Forelimb muscle (tissue), 1 donor: Measurements from ENCODE around the gene KCNQ1. TPM values are rescaled to one million over a fixed set of nuclear protein-coding genes. Genes with fewer than 3 reads are reported as not detected.
"Not testable (repeated sequence)": the region's sequence is repeated elsewhere in the genome, so short reads cannot be mapped to it uniquely, and the experiment has no call there.

Source experiments
- DNase-seq: peaks from one replicate; pipeline ENCODE4 v3.0.0-alpha.2; 2013; ENCODE audit warnings: low read depth
- polyA plus RNA-seq: library from polyadenylated mRNA; unstranded; fragments of 120-200 nt; gene quantifications from one replicate; pipeline ENCODE4 v1.2.1, GENCODE V29; 2013; ENCODE audit not compliant: insufficient read length

Gene KCNQ1
- polyA plus RNA-seq, 1 donor: 2.1 TPM

GRCh38 chr11:2472428-2473186, 27.8 kb downstream of the KCNQ1 start:
- DNase-seq: no peak

DNA sequence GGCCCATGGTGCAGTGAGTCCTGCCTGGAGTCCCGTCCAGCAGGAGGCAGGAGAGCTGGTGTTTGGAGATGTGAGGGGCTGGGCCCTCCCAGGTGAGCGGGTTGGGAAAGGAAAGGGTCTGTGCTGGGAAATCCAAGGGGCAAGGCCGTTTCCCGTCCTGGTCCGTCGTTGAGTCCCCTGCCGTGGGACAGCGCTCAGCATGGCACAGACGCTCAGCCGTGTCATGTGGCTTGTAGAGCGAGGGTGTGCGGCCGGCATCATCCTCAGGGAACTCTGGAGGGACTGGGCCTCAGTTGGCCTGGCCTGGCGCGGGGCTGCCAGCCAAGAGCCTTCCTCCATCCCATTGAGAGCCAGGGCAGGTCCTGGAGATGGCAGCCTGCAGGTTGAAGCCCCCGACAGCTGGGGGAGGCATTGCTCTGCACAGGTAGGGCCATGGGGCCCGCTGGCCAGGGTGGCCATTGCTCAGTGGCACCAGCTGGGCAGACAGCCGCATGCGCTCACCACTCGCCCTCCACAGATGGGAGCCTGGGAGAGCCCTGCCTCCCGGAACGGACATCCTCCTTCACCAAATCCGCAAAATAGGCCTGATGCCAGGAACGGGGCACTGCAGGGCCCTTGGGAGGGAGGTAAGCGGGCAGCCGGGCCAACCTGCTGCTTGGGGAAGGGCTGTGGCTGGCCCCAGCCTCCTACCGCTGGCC, 28.7 kb downstream of the KCNQ1 start:
- no peak for DNase-seq

GRCh38 chr11:2474059-2474901, 29.5 kb downstream of the KCNQ1 start:
- no peak for DNase-seq

DNA sequence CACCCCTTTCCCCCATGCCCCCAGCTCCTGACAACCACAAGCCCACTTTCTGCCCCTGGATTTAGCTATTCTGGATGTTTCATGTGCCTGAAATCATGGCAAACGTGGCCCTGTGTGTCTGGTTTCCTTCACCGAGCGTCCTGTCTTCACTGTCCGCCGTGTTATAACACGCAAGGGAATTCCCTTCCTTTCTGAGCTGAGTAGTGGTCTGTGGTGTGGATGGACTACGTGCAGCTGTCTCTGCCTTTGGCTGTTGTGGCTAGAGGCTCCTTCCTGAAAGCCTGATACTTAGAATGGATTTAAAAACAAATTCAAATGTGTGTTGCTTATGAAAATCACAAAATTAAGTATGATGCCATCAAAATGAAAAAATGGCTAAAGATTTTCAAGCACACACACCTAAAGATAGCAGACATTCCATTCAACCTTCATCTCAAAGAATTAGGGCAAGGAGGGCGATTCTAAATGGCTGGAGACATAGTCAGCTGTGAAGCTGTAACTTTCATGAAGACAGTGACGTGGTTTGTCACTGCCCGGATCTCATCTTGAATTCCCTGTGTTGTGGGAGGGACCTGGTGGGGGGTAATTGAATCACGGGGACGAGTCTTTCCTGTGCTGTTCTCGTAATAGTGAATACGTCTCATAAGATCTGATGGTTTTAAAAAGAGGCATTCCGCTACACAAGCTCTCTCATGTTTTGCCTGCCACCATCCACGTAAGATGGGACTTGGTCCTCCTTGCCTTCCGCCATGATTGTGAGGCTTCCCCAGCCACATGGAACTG, 30.5 kb downstream of the KCNQ1 start:
- no peak for DNase-seq

DNA sequence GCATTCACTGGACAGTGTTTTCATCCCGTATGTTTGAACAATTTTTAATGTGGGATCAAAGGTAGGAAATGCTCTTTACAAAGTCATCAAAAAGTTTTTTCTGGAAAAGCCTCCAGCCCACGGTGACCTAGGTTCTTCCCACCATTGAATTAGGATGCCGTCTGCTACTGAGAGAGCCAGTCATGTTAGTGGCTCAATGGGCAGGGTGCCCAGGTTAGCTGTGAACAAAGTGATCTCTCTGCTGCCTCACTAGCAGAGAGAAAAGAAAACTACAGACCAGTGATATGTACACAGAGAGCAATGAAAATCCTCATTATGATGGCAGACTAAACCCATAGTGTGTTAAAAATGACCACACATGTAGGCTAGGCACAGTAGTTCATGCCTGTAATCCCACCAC, 32.4 kb downstream of the KCNQ1 start:
- DNase-seq: no peak

DNA sequence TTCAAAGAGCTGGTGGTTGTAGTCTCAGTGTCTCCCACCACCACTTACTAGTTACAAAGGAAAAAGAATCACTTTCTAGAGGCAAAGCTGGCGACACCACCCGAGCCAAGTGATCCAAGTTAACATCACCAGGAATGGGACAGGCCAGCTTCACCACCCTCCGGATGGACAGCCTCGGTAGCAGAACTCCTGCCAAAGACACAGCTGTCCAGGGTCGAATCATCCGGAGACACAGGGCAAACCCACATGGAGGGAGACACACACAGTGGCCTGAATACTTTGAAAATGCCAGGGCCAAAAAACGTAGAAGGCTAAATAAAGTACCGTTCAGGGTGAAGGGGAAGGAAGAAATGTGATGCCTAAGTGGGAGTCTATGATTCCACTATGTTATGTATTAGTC, 33.1 kb downstream of the KCNQ1 start:
- DNase-seq: no peak

DNA sequence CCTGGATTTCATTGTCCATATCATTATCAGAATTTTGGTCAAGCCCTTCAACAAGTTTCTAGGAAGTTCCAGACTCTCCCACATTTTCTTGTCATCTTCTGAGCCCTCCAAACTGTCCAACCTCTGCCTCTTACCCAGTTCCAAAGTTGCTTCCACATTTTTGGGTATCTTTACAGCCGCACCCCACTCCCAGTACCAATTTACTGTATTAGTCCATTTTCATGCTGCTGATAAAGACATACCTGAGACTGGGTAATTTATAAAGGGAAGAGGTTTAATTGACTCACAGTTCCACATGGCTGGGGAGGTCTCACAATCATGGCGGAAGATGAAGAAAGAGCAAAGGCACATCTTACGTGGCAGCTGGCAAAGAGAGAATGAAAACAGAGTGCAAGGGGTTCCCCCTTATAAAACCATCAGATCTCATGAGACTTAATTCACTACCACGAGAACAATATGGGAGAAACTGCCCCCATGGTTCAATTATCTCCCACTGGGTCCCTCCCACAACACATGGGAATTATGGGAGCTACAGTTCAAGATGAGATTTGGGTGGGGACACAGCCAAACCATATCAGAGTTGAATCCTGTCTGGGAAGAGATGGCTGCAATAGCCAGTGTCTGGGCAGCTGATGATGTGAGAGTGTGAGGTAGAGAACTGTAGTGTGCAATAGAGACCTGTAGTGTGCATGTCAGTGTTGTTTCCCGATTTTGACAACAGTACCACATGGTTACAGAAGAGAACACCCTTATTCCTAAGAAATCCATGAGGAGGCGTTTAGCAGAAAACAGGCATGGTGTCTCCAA, 35.5 kb downstream of the KCNQ1 start:
- not testable (repeated sequence) for DNase-seq

- DNase-seq: no peak
These were observed 36.0 kb downstream of the KCNQ1 start for GRCh38 chr11:2480874-2481220.

DNA sequence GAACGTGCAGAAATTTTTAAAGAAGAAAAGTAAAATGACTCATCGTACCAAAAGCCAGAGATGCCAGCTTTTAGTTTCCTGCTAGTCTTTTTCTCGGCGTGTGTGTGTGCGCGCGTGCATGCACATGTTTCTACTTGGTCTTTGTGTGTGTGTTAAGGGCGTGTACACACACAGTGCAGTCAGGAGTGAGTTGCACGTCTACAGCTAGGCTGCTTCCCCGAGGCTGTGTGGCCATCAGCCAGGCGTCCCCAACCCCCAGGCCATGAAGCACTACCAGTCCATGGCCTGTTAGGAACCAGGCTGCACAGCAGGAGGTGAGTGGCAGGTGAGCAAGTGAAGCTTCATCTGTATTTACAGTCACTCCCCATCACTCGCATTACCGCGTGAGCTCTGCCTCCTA, 36.4 kb downstream of the KCNQ1 start:
- DNase-seq: no peak

GRCh38 chr11:2482204-2482603, 37.4 kb downstream of the KCNQ1 start:
- no peak for DNase-seq

DNA sequence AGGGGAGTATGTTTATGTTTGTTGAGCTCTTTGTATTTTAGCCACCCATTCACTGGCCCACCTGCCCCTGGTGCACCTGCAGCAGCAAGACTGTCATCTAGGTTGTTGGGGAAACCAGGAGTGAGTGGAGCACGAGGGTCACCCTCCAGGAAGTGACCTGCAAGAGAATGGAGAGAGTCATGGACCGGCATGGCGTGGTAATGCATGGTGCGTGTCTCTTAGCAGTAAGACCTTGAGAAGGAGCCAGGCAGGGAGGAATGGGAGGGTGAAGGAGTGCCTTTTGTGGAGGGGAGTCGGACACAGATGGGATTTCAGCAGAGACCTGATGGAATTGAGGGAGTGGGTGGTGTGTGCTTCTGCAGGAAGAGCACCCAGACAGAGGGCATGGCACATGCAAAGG, 37.9 kb downstream of the KCNQ1 start:
- no peak for DNase-seq

DNA sequence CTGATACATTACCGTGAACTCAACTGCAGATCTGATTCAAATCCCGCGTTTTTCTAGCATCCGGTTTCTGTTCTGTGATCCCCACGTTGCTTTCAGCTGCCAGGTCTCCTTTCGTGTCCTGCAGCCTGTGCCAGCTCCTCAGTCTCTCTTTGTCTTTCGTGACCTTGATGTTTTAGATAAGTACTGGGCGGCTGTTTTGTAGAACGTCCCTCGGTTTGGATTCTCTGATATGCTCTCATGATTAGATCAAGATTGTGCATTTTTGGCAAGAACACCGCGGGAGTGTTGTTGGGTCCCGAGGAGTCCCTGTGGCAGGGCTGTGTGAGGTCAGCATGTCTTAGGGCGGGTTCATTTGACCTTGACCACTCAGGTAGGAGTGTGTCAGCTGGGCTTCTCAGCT, 38.6 kb downstream of the KCNQ1 start:
- no peak for DNase-seq

DNA sequence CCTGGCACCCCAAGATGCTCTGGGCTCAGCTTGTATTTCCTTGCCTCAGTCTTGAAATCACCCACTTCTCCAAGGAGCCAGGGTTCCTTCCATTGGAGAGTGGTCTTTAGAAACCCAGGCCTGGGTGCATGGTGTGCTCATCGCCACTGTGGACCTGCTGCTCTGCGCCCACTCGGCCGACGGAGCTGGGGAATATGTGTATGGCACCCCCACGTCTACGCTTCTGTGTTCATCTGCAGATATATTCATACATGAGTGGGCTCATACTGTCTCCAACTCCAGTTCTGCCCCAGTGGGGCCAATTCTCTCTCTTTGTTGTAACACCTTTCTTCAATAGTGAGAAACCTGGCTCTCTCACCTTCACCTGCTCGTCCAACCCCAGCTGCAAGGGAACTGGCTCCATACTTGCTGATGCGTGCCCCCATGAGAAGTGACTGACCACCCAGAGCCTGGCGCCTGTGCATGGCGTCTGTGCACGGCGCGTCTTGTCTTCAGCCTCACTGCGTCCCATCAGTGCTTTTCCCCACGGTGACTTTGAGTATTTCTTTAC, 39.8 kb downstream of the KCNQ1 start:
- no peak for DNase-seq

GRCh38 chr11:2488004-2488403, 43.2 kb downstream of the KCNQ1 start:
- no peak for DNase-seq

- no peak for DNase-seq
These were observed 44.3 kb downstream of the KCNQ1 start for GRCh38 chr11:2489083-2489482.

DNA sequence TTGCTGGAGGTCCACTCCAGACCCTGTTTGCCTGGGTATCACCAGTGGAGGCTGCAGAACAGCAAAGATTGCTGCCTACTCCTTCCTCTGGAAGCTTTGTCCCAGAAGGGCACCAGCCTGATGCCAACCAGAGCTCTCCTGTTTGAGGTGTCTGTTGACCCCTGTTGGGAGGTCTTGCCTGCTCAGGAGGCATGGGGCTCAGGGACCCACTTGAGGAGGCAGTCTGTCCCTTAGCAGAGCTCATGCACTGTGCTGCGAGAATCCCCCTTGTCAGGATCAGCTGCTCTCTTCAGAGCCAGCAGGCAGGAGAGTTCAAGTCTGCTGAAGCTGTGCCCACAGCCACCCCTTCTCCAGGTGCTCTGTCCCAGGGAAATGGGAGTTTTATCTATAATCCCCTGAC, 53.1 kb downstream of the KCNQ1 start:
- DNase-seq: not testable (repeated sequence)

DNA sequence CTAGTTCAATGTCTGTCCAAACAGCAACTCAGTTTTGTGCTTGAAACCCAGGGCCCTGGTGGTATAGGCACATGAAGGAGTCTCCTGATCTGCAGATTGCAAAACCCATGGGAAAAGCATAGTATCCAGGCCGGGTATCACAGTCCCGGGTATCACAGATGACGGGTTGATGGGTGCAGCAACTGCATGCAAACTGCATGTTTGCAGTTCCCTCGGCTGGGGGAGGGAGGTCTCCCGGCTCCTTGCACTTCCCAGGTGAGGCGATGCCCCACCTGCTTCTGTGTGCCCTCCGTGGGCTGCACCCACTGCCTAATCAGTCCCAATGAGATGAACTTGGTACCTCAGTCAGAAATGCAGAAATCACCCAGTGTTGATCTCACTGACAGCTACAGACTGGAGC, 53.9 kb downstream of the KCNQ1 start:
- no peak for DNase-seq

DNA sequence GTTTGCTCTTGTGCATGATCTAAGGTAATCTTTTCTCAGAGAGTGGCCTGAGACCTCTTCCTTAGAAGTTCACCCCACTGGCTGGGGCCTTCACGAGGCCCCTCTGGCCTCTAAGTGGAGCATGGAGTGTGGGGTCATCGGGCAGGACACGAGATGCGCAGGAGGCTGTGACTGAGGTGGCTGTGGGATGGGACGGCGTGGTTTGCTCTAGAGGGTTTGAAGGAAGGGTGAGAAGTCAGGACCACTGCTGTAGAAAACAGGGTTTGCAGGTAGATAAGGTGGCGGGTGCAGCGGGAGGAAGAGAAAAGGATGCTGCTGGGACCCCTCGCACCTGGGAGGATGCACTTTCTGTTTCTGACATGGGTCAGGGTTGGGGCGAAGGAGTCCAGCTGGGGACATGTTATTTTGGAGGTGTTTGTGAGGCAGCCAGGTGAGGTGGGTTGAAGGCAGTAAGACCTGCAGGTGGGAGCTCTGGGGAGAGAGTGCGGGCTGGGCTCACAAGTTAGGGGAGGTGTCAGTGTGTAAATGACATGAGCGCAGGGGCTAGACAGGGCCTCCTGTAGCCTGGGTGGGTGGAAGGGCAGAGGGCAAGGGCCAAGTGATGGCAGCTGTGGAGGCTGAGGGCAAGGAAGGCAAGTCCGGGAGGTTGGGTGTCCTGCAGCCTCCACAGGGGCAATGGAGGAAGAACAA, 62.5 kb downstream of the KCNQ1 start:
- no peak for DNase-seq

GRCh38 chr11:2507945-2508749, 63.3 kb downstream of the KCNQ1 start:
- no peak for DNase-seq
